ENCODE data around the gene TMEM184B. TPM values are rescaled to one million over a fixed set of nuclear protein-coding genes. Genes with fewer than 3 reads are reported as not detected.

TMEM184B gene
- total and polyA plus RNA-seq, 2 experiments from 2014 or later: 42.2 to 95.1 TPM

DNA sequence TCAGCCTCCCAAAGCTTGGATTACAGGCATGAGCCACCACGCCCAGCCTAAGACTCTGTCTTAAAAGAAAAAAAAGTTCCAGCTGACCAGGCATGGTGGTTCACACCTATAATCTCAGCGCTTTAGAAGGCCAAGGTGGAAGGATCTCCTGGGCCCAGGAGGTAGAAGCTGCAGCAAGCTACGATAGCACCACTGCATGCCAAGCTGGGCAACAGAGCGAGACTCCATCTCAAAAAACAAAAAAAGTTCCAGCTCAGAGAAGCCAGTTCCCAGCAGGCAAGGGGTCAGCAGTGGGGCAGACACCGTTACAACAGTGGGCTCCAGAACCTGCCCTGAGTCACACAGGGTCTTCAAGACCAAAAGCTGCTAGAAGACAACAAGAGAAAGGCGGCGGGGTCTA is 3.3 kb downstream of the TMEM184B start:
- peaks cover 16% of the 10 kb centered on the region for H3F3A ChIP-seq (replicated peaks; ENCODE audit: low read depth)
- Mint-ChIP-seq H3K27ac (no peak overlapping the region), H3K4me3 (no peak overlapping the region), H3K36me3 (ENCODE audit: low read depth) (peaks cover 7% of the 10 kb centered on the region; the same call in 2 of the 3 replicates), H3K9me3 (no peaks in the 10 kb centered on the region), H3K27me3 (ENCODE audit: insufficient read depth, low read depth, poor library complexity) (peaks cover 20% of the 10 kb centered on the region), H3K4me1 (peaks cover 45% of the 10 kb centered on the region)
- DNase-seq (ENCODE audit: low spot score) (no peak), ATAC-seq (no peak)
- H3K9me2 ChIP-seq (ENCODE audit: insufficient read depth): no peaks in the 10 kb centered on the region
- H4K20me1 ChIP-seq (replicated peaks; ENCODE audit: insufficient read depth): peaks cover 47% of the 10 kb centered on the region
- H3K4me3 ChIP-seq: no peak overlapping the region
- peaks cover 9% of the 10 kb centered on the region; the same call in 1 of the 2 replicates for H3K27me3 ChIP-seq (ENCODE audit: insufficient read depth)
- peaks cover 29% of the 10 kb centered on the region for H3K4me1 ChIP-seq (ENCODE audit: insufficient read depth)
- no peak overlapping the region for H3K27ac ChIP-seq (ENCODE audit: low read depth)
- no peak overlapping the region for H2AFZ ChIP-seq
- H3K79me2 ChIP-seq (replicated peaks; ENCODE audit: insufficient read depth): peaks cover 81% of the 10 kb centered on the region
- no peaks in the 10 kb centered on the region for H3K36me3 ChIP-seq (ENCODE audit: insufficient read depth)
- no peak for TF ChIP-seq JUNB (IDR thresholded peaks at IDR 0.05; ENCODE audit: unreplicated experiment)
- TF ChIP-seq, protein P1, sequence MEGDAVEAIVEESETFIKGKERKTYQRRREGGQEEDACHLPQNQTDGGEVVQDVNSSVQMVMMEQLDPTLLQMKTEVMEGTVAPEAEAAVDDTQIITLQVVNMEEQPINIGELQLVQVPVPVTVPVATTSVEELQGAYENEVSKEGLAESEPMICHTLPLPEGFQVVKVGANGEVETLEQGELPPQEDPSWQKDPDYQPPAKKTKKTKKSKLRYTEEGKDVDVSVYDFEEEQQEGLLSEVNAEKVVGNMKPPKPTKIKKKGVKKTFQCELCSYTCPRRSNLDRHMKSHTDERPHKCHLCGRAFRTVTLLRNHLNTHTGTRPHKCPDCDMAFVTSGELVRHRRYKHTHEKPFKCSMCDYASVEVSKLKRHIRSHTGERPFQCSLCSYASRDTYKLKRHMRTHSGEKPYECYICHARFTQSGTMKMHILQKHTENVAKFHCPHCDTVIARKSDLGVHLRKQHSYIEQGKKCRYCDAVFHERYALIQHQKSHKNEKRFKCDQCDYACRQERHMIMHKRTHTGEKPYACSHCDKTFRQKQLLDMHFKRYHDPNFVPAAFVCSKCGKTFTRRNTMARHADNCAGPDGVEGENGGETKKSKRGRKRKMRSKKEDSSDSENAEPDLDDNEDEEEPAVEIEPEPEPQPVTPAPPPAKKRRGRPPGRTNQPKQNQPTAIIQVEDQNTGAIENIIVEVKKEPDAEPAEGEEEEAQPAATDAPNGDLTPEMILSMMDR (conservative IDR thresholded peaks at IDR 0.05; ENCODE audit: low read depth in 2 of 2): no peak
- no peak for TF ChIP-seq EZH2phosphoT487 (IDR thresholded peaks at IDR 0.05; ENCODE audit: unreplicated experiment)
- no peak for TF ChIP-seq ZNF114 (CRISPR knock-in tag; IDR thresholded peaks at IDR 0.05)
- TF ChIP-seq EZH2 (IDR thresholded peaks at IDR 0.05; ENCODE audit: low read depth, unreplicated experiment): no peak
- no peak for TF ChIP-seq CREB1 (CRISPR knock-in tag; IDR thresholded peaks at IDR 0.05; ENCODE audit: low read depth)
- no peak for TF ChIP-seq ZNF331 (CRISPR knock-in tag; IDR thresholded peaks at IDR 0.05; ENCODE audit: low read depth)
- TF ChIP-seq, protein P2, sequence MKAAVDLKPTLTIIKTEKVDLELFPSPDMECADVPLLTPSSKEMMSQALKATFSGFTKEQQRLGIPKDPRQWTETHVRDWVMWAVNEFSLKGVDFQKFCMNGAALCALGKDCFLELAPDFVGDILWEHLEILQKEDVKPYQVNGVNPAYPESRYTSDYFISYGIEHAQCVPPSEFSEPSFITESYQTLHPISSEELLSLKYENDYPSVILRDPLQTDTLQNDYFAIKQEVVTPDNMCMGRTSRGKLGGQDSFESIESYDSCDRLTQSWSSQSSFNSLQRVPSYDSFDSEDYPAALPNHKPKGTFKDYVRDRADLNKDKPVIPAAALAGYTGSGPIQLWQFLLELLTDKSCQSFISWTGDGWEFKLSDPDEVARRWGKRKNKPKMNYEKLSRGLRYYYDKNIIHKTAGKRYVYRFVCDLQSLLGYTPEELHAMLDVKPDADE (IDR thresholded peaks at IDR 0.05): no peak
- no peak for TF ChIP-seq POLR2AphosphoS5 (IDR thresholded peaks at IDR 0.05; ENCODE audit: low read depth)
- no peak for TF ChIP-seq NANOG (IDR thresholded peaks at IDR 0.05; ENCODE audit: borderline replicate concordance)
- TF ChIP-seq, protein P3, sequence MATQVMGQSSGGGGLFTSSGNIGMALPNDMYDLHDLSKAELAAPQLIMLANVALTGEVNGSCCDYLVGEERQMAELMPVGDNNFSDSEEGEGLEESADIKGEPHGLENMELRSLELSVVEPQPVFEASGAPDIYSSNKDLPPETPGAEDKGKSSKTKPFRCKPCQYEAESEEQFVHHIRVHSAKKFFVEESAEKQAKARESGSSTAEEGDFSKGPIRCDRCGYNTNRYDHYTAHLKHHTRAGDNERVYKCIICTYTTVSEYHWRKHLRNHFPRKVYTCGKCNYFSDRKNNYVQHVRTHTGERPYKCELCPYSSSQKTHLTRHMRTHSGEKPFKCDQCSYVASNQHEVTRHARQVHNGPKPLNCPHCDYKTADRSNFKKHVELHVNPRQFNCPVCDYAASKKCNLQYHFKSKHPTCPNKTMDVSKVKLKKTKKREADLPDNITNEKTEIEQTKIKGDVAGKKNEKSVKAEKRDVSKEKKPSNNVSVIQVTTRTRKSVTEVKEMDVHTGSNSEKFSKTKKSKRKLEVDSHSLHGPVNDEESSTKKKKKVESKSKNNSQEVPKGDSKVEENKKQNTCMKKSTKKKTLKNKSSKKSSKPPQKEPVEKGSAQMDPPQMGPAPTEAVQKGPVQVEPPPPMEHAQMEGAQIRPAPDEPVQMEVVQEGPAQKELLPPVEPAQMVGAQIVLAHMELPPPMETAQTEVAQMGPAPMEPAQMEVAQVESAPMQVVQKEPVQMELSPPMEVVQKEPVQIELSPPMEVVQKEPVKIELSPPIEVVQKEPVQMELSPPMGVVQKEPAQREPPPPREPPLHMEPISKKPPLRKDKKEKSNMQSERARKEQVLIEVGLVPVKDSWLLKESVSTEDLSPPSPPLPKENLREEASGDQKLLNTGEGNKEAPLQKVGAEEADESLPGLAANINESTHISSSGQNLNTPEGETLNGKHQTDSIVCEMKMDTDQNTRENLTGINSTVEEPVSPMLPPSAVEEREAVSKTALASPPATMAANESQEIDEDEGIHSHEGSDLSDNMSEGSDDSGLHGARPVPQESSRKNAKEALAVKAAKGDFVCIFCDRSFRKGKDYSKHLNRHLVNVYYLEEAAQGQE (IDR thresholded peaks at IDR 0.05; ENCODE audit: unreplicated experiment): no peak
- no peak for TF ChIP-seq STAT1 (IDR thresholded peaks at IDR 0.05; ENCODE audit: unreplicated experiment)
- TF ChIP-seq, protein P4, sequence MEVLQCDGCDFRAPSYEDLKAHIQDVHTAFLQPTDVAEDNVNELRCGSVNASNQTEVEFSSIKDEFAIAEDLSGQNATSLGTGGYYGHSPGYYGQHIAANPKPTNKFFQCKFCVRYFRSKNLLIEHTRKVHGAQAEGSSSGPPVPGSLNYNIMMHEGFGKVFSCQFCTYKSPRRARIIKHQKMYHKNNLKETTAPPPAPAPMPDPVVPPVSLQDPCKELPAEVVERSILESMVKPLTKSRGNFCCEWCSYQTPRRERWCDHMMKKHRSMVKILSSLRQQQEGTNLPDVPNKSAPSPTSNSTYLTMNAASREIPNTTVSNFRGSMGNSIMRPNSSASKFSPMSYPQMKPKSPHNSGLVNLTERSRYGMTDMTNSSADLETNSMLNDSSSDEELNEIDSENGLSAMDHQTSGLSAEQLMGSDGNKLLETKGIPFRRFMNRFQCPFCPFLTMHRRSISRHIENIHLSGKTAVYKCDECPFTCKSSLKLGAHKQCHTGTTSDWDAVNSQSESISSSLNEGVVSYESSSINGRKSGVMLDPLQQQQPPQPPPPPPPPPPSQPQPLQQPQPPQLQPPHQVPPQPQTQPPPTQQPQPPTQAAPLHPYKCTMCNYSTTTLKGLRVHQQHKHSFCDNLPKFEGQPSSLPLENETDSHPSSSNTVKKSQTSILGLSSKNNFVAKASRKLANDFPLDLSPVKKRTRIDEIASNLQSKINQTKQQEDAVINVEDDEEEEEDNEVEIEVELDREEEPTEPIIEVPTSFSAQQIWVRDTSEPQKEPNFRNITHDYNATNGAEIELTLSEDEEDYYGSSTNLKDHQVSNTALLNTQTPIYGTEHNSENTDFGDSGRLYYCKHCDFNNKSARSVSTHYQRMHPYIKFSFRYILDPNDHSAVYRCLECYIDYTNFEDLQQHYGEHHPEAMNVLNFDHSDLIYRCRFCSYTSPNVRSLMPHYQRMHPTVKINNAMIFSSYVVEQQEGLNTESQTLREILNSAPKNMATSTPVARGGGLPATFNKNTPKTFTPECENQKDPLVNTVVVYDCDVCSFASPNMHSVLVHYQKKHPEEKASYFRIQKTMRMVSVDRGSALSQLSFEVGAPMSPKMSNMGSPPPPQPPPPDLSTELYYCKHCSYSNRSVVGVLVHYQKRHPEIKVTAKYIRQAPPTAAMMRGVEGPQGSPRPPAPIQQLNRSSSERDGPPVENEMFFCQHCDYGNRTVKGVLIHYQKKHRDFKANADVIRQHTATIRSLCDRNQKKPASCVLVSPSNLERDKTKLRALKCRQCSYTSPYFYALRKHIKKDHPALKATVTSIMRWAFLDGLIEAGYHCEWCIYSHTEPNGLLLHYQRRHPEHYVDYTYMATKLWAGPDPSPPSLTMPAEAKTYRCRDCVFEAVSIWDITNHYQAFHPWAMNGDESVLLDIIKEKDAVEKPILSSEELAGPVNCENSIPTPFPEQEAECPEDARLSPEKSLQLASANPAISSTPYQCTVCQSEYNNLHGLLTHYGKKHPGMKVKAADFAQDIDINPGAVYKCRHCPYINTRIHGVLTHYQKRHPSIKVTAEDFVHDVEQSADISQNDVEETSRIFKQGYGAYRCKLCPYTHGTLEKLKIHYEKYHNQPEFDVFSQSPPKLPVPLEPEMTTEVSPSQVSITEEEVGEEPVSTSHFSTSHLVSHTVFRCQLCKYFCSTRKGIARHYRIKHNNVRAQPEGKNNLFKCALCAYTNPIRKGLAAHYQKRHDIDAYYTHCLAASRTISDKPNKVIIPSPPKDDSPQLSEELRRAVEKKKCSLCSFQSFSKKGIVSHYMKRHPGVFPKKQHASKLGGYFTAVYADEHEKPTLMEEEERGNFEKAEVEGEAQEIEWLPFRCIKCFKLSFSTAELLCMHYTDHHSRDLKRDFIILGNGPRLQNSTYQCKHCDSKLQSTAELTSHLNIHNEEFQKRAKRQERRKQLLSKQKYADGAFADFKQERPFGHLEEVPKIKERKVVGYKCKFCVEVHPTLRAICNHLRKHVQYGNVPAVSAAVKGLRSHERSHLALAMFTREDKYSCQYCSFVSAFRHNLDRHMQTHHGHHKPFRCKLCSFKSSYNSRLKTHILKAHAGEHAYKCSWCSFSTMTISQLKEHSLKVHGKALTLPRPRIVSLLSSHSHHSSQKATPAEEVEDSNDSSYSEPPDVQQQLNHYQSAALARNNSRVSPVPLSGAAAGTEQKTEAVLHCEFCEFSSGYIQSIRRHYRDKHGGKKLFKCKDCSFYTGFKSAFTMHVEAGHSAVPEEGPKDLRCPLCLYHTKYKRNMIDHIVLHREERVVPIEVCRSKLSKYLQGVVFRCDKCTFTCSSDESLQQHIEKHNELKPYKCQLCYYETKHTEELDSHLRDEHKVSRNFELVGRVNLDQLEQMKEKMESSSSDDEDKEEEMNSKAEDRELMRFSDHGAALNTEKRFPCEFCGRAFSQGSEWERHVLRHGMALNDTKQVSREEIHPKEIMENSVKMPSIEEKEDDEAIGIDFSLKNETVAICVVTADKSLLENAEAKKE (CRISPR knock-in tag; IDR thresholded peaks at IDR 0.05): no peak
- no peak overlapping the region for H3K4me2 ChIP-seq

Measured in GM23338 (cell line).